ENCODE data around the gene CCDC30. TPM values are rescaled to one million over a fixed set of nuclear protein-coding genes. Genes with fewer than 3 reads are reported as not detected.
A peak's percentile ranks its signal among the peaks of the same experiment; 100 is the strongest.

Gene CCDC30
- total RNA-seq = 0.77 and 0.79 TPM in 2 replicates

DNA sequence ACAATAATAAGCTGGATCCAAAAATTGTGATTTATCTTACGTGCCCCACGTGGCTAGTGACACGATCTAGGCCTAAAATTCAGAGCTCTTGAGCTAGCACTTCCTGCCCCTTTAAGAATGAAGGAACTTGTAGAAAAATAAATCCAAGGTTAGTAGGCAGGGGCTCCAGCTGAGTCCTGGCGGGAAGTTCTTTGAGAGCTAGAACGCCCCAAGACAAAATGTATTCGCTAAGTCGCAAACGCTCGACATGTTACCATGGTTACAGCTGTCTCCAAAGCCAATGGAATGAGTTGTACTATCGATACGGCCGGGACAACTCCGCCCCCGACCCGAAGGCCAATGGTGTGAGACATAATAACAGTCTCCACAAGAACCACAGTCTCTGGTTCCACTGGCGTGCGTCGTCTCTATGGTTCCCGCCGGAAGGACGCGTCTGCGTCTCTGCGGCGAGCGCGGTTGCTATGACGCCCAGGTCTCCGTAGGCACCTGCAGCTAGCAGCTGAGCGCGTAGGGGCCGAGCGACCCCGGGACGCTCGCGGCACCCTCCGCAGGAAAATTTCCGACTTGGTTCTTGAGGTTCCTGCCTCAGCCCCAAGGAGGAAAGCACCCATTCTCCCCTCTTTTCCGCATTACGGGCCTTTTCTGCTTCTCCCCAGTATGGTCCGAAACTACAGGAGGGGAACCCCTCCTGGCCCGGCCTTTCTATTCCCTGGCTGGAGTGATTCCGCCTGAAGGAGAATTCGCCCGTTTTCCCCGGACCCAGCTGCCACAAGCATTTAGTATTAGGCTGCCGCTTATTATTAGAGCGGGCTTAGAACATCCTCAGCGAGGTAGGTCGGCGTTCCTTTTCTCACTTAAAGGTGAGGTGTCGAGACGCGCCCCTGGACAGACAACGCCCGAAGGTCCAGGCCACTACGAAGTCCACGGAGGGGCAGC, at the start of gene CCDC30:
Gene CCDC30, plus strand, starts transcription at position 459 of the 936 bp plus-strand sequence. CDS start 17,266 bp downstream, outside the sequence.
- Histone ChIP-seq H3K27me3 (ENCODE audit: control insufficient read depth, insufficient read depth, low read length) (no peaks in the 10 kb centered on the region), H3K36me3 (ENCODE audit: control insufficient read depth, insufficient read depth, low read length) (peaks cover 2% of the 10 kb centered on the region), H3K4me3 (ENCODE audit: low read depth, low read length) (peak within 1 kb of the TSS; percentile 46)
- FAIRE-seq (peak; percentile 96), DNase-seq (ENCODE audit: low read depth) (peak; percentile 96)
- TF ChIP-seq, protein P1, sequence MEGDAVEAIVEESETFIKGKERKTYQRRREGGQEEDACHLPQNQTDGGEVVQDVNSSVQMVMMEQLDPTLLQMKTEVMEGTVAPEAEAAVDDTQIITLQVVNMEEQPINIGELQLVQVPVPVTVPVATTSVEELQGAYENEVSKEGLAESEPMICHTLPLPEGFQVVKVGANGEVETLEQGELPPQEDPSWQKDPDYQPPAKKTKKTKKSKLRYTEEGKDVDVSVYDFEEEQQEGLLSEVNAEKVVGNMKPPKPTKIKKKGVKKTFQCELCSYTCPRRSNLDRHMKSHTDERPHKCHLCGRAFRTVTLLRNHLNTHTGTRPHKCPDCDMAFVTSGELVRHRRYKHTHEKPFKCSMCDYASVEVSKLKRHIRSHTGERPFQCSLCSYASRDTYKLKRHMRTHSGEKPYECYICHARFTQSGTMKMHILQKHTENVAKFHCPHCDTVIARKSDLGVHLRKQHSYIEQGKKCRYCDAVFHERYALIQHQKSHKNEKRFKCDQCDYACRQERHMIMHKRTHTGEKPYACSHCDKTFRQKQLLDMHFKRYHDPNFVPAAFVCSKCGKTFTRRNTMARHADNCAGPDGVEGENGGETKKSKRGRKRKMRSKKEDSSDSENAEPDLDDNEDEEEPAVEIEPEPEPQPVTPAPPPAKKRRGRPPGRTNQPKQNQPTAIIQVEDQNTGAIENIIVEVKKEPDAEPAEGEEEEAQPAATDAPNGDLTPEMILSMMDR (IDR thresholded peaks at IDR 0.05; ENCODE audit: insufficient read depth, low read length, severe bottlenecking) = no peak

DNA sequence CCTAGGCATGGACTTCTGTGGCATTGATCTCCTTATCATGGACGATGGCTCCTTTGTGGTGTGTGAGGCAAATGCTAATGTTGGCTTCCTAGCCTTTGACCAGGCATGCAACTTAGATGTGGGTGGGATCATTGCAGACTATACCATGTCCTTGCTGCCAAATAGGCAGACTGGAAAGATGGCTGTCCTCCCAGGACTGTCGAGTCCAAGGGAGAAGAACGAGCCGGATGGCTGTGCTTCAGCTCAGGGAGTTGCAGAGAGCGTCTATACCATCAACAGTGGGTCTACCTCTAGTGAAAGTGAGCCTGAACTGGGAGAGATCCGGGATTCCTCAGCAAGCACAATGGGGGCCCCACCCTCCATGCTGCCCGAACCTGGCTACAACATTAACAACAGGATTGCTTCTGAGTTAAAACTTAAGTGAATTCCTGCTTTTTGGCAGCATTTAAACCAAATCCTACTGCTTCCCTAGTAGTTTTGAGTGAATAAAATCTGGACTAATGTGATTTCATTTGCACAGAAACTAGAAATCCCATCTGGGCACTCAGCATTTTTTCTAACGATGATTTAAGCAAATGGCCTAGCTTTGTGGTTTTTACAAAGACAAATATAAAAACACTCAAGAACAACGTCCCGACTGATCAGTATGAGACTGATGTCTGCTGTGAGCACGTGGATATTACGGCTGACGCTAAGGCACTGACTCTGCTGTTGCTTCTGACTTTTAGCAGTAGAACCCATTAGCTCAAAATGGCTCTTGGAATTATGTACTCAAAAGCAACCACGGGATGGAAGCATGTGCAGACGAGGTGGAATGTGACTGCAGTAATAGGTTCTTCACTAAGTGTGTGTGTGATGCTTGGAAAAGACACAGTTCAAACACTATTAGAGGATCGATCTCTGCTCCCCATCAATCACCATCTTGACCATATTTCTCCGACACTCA, 48.3 kb upstream of the CCDC30 start:
- DNase-seq (ENCODE audit: low read depth) (no peak), FAIRE-seq (no peak)
- Histone ChIP-seq H3K27me3 (ENCODE audit: control insufficient read depth, insufficient read depth, low read length) (peaks cover 4% of the 10 kb centered on the region), H3K36me3 (ENCODE audit: control insufficient read depth, insufficient read depth, low read length) (no peaks in the 10 kb centered on the region), H3K4me3 (ENCODE audit: low read depth, low read length) (no peak overlapping the region)
- TF ChIP-seq, protein P1 (IDR thresholded peaks at IDR 0.05; ENCODE audit: insufficient read depth, low read length, severe bottlenecking) = no peak

DNA sequence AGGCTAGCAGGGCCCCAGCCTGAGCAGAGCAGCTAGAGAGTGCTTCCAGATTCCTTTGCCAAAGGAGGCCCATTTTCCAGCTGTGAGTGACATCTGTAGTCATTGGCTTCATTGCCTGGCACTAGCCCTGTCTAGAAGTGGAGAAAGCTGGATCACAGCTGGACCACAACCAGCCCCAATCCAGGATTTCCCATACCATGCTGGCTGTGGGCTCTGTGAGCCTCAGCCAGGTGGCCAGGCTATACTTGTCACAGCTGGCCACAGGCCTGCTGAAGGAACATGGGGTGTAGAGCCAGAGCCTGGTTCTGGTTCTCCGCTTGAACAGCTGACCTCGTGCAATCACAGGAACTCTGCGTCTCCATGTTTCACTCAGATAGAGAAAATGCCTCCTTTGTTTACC, 45.9 kb upstream of the CCDC30 start:
- Histone ChIP-seq H3K36me3 (ENCODE audit: control insufficient read depth, insufficient read depth, low read length) (no peaks in the 10 kb centered on the region), H3K27me3 (ENCODE audit: control insufficient read depth, insufficient read depth, low read length) (peaks cover 6% of the 10 kb centered on the region), H3K4me3 (ENCODE audit: low read depth, low read length) (no peak overlapping the region)
- TF ChIP-seq, protein P1 (IDR thresholded peaks at IDR 0.05; ENCODE audit: insufficient read depth, low read length, severe bottlenecking) = no peak
- no peak for FAIRE-seq
- no peak for DNase-seq (ENCODE audit: low read depth)

DNA sequence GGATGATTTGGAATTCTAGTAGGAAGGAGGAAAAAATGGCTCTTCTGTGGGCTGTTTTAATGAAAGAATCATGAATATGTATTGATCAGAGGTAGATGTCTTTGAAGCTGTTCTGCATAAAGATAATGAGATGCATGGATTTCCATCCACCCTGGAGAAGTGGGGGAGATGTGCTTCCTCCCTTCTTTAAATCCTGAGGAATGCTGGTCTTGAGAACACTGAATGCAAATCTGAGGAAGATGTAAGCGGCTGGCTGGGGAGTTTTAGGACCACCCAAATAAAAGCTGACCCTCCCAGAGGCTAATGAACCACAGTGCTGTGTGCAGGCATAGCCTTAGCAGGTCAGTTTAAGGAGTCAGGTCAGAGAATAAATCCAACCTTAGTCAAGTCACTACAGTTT, 44.6 kb upstream of the CCDC30 start:
- no peak for DNase-seq (ENCODE audit: low read depth)
- TF ChIP-seq, protein P1 (IDR thresholded peaks at IDR 0.05; ENCODE audit: insufficient read depth, low read length, severe bottlenecking) = no peak
- Histone ChIP-seq H3K36me3 (ENCODE audit: control insufficient read depth, insufficient read depth, low read length) (no peaks in the 10 kb centered on the region), H3K4me3 (ENCODE audit: low read depth, low read length) (no peak overlapping the region), H3K27me3 (ENCODE audit: control insufficient read depth, insufficient read depth, low read length) (peaks cover 6% of the 10 kb centered on the region)
- no peak for FAIRE-seq

DNA sequence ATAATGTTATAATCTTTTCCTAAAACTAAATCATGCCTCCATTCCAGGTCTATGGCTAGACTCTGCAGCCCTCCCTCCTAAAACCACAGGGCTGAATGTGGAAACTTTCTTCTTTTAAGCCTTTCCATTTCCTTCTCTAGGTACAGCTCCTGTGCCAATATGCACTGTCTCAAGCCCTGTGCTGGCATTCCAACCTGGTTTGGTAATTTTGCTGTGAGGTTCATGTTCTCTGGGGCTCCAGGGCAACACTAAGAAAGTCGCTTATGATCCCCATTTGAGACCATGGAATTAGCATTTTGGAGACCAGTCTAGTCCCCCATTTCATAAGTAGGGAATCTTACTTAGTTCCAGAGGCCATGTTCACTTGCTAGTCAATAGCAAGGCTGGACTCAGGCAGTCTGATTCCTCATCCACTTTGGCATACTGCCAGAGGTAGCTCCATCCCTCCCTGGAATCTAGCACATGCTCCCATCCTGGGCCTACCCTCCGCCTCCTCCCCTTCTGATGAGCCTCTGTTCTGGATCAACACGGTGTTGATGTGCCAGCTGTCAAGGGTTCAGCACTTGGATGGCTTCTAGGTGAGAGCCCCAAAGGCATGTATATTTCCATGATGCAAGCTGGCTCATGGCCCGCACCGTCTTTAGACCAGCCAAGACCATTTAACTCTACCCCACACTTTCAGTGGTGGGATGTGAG, 43.8 kb upstream of the CCDC30 start:
- TF ChIP-seq, protein P1 (IDR thresholded peaks at IDR 0.05; ENCODE audit: insufficient read depth, low read length, severe bottlenecking) = no peak
- Histone ChIP-seq H3K36me3 (ENCODE audit: control insufficient read depth, insufficient read depth, low read length) (no peaks in the 10 kb centered on the region), H3K4me3 (ENCODE audit: low read depth, low read length) (no peak overlapping the region), H3K27me3 (ENCODE audit: control insufficient read depth, insufficient read depth, low read length) (peaks cover 6% of the 10 kb centered on the region)
- DNase-seq (ENCODE audit: low read depth) (no peak), FAIRE-seq (no peak)
